Hematopoietic multipotent progenitor cell (in vitro differentiated cells): ENCODE results near the gene ZAP70. TPM values are rescaled to one million over a fixed set of nuclear protein-coding genes. Genes with fewer than 3 reads are reported as not detected.

Experiments
- DNase-seq, 3 donors: peaks; one replicate each; pipeline ENCODE4 v3.0.0-alpha.2; 2011 to 2015; ENCODE audit warnings: low read depth in 2 of 3, low spot score in 2 of 3
- total RNA-seq: library from RNA; depleted of rRNA; stranded (reverse); fragments of >200 nt; gene quantifications from one replicate; pipeline ENCODE4 v1.2.3, GENCODE V29; 2012

Gene ZAP70
- total RNA-seq, 1 donor: 19.1 TPM

GRCh38 chr2:97747285-97747684 lies 33.9 kb downstream of the ZAP70 start:
- DNase-seq: no peak

GRCh38 chr2:97747716-97748115 lies 34.3 kb downstream of the ZAP70 start:
- no peak for DNase-seq

GRCh38 chr2:97749581-97749980 lies 36.2 kb downstream of the ZAP70 start:
- no peak for DNase-seq

- no peak for DNase-seq
Observed at GRCh38 chr2:97750017-97750416, 36.6 kb downstream of the ZAP70 start.

- no peak for DNase-seq
Observed at GRCh38 chr2:97751752-97752151, 38.4 kb downstream of the ZAP70 start.

GRCh38 chr2:97752342-97753334 lies 39.3 kb downstream of the ZAP70 start:
- DNase-seq: no peak

GRCh38 chr2:97754690-97755346 lies 41.4 kb downstream of the ZAP70 start:
- DNase-seq: no peak

- DNase-seq: no peak
Observed at GRCh38 chr2:97755491-97755890, 42.1 kb downstream of the ZAP70 start.

- no peak for DNase-seq
Observed at GRCh38 chr2:97757062-97757461, 43.7 kb downstream of the ZAP70 start.

GRCh38 chr2:97758131-97758705 lies 44.8 kb downstream of the ZAP70 start:
- DNase-seq: no peak

- DNase-seq: no peak
Observed at GRCh38 chr2:97759727-97760407, 46.5 kb downstream of the ZAP70 start.

- DNase-seq: no peak
Observed at GRCh38 chr2:97760480-97761049, 47.2 kb downstream of the ZAP70 start.

- peak in 1 of 3 donors; percentile 7 for DNase-seq
Observed at GRCh38 chr2:97761192-97761591, 47.8 kb downstream of the ZAP70 start.

- DNase-seq: no peak
Observed at GRCh38 chr2:97763176-97763845, 49.9 kb downstream of the ZAP70 start.

- no peak for DNase-seq
Observed at GRCh38 chr2:97764559-97765263, 51.3 kb downstream of the ZAP70 start.

GRCh38 chr2:97765933-97766332 lies 52.6 kb downstream of the ZAP70 start:
- DNase-seq: no peak

- peak in 2 of 3 donors; percentile 20 to 42 for DNase-seq
Observed at GRCh38 chr2:97766567-97766966, 53.2 kb downstream of the ZAP70 start.

- DNase-seq: no peak
Observed at GRCh38 chr2:97769308-97769707, 55.9 kb downstream of the ZAP70 start.

GRCh38 chr2:97769711-97770110 lies 56.3 kb downstream of the ZAP70 start:
- DNase-seq: no peak
